HG02610 (cell line): Measurements from ENCODE around the gene XPR1.

Experiments used
- ATAC-seq: cut with Tn5 transposase; IDR thresholded peaks from one replicate; pipeline ENCODE4 v1.9.1; 2021; ENCODE audit warnings: mild to moderate bottlenecking, moderate library complexity; ENCODE audit not compliant: unreplicated experiment

XPR1 gene

DNA sequence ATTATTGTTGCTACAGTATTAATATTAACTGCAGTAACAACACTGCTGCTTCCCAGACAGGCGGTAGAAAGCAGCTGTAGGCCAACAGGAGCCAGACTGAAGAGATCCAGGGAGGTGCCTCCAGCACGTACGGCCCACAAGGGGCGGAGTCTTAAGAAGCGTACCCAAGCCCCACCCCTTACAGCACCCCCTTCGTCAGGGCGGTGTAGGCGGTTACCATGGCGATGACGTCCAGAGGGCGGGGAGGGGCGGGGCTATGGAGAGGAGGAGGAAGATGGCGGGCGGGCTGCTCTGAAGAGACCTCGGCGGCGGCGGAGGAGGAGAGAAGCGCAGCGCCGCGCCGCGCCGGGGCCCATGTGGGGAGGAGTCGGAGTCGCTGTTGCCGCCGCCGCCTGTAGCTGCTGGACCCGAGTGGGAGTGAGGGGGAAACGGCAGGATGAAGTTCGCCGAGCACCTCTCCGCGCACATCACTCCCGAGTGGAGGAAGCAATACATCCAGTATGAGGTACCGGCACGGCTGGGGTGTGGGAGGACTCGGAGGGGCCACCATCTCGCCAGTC lies at the start of gene XPR1:
Gene XPR1 (plus strand): TSS at position 257 of the 560 bp plus-strand sequence. CDS start 180 bp downstream, at position 437.
- peak; percentile 96 for ATAC-seq

DNA sequence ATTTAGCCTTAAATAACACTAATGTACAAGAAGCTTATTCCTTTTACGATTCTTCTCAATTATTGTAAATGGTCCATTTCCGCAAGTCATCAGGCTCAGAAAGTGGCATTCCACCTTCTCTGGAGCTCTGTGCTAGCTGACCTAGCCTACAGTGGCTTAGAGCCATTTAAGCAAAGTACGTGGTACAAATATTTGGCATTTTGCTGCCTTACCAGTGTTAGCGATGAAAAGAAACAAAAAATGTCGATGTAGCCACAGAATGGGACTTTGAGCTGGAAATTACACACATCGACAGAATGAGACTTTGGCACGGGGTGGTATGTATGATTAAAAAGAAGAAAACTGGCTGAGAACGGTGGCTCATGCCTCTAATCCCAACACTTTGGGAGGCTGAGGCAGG lies 47.0 kb upstream of the XPR1 start:
- ATAC-seq: no peak

DNA sequence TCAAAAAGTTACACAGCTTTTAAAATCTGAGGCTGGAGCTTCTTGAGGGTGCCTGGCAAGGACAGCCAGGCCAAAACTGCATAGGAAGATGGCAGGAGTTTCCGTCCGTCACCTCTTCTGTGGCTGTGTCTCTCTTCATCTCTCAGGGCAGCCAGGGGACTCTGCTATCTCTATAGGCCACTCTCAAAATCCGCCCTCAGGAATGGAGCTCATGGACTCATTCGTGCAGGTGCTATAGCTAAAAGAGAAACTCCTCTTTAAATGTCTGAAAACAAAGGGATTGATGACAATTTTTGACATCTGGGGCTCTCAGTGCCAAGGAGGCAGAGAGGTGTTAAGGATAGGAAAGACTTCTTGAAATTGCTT lies 45.8 kb upstream of the XPR1 start:
- no peak for ATAC-seq

DNA sequence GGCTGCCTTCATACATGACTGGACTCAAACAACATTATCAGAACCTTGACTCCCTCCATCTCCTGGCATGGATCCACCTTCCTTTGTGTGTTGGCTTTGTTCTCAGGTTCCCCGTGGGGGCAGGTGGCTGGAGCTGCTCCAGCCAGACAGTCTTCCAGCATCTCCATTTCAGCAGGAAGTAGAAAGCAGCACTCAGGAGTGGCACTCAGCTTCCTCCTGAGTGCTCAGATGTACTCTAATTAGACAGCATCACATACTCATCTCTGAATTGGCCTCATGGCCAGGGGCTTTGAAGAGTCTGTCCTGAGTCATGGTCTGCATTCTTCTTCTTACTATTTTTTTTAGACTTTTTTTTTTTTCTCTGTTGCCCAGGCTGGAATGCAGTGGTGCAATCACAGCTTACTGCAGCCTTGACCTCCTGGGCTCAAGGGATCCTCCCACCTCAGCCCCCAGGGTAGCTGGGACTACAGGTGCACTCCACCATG lies 45.1 kb upstream of the XPR1 start:
- no peak for ATAC-seq

DNA sequence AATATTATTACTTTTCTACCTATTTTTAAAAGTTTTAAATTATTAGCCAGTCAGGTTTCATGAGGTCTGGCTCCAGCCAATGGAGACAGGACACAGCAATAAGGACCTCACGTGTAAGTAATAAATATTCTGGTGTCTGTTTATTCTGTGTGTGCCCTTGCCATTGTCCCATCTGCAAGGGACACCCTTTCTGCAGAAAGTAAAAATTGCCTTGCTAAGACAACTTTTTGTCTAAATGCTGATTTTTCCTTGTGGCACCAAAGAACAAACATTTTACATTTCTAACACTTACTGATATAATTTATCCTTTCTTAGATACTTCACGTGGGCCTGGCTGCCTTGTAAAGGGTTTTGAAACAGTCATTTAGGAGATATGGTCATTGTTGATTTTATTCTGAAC lies 43.7 kb upstream of the XPR1 start:
- ATAC-seq: no peak

DNA sequence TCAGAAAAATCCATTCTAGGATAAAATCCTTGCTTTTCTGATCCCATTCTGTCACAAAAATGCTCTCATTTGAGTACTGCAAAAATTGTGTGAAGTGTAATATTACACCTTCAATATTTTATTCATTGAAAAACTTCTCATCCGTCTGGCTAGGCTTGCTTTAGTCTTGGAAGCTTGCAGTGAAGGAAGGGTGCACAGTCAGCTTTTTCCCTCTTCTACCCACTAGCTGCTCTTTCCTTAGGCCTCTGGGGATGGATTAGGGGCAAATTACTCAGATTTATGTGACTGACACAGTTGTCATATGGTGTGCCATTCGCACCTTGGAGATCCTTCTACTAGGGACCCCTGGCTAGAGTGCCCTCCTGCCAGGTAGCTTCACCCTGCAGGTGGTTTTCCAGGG lies 40.9 kb upstream of the XPR1 start:
- ATAC-seq: no peak

DNA sequence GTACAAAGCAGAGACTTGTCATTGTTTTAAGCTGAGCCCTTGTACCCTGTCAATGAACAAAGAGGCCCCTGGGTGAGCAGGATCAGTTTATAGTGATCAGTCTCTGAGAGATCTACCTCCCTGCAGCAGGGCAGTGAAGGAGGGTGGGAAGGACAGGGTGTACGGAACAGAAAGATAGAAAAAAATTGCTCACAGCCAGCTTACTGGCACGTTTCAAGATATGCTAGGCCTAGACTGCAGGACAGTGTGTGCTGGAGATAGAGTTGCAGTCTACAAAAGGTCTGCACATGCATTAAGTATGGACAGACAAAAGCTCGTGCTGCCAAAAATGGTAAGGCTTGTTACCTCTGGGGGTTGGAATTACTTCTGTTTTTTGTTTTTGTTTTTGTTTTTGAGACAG lies 38.4 kb upstream of the XPR1 start:
- no peak for ATAC-seq

DNA sequence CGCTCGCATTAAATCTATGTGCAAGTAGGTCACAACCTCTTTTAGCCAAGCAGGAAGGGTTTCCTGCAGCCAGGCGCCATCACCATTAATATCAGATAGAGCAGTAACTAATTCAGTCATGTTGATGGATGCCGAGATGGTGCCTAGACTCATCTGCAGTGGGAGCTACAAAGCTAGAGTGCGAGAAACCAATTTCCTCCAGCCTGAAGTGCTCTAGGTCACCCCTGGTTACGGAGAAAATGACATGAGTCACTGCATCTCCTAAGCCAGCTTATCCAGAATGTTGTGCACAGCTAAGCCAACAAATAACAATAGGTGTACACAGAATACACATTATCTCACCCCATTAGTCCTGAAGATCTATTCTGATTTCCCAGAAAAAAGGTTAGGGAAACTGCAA lies 37.1 kb upstream of the XPR1 start:
- no peak for ATAC-seq

DNA sequence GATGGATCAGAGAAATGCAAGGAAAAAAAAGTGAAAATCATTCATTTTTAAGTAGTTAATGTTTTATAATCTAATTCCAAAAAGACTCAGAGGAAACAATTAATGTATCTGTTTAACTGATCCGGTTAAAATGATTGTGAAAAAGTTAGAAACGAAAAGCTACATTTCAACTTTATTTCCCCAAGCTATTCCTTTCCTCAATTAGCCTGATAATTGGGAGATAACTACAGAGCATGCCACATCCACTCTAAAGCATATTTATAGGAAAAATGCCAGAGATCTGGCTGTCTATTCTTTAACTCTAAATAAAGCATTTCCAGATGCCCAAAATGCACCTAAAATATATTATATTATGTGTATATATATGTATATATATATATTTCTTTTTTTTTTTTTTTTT lies 35.9 kb upstream of the XPR1 start:
- no peak for ATAC-seq

DNA sequence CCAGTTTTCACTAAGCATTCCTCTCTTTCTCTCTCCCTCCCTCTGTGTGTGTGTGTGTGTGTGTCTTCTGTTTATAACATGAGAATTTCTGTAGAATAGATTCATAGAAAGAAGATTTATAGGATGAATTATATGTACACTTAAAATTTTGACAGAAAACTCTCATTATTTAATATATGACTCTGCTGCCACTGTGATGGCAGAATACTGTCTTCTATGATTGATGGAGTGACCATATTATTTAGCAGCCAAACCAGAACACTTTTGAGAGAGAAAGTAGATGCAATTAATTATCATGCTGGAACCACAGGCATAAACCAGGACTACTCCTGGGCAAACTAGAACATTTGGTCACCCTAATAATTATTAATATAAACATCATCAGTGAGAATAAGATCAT lies 34.3 kb upstream of the XPR1 start:
- no peak for ATAC-seq

DNA sequence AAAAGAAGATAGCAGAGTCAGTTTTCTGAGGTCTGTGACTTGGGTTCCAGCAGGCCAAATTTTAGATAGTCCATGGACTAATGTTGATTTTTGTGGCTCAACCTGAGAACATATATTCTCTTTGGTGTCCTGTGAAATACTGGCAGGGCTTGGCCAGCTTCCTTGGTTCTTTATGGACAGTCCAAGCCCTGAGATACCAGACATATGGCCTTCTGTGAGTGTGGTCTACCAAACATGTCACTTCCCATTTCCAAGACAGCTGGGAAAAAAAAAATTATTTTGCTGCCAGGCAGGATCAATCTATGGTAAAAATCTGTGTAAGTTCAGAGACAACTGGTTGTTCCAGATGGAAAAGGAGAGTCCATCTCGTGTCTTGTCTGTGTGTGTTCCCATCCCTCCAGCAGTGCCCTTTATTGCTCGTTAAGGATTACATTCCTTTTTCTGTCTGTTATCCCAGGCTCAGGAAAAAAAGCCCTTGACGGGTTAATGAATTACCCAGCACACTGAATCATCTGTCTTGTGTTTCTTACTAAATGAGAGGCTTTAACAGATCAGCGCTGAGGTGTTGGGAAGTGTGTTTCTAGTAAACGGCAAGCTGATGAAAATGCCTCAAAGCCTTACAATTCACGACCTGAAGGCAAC lies 33.4 kb upstream of the XPR1 start:
- ATAC-seq: no peak

DNA sequence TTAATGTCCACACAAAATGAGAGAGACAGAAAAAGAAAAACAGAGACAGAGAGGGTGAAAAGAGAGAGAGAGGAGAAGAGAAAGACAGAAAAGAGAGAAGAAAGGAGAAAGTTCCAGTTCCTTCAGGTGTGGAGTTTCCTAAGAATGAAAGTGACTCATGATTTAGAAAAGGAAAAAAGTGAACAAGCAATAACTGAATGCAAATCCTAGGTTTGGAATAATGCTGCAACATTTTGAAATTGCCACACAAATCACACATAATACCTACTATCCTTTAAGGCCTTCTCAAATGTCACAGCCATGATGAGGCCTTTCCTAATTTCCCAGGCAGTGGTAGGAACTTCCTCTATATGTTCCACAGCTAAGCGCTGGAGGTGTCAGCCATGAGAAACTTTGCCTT lies 31.5 kb upstream of the XPR1 start:
- ATAC-seq: no peak

DNA sequence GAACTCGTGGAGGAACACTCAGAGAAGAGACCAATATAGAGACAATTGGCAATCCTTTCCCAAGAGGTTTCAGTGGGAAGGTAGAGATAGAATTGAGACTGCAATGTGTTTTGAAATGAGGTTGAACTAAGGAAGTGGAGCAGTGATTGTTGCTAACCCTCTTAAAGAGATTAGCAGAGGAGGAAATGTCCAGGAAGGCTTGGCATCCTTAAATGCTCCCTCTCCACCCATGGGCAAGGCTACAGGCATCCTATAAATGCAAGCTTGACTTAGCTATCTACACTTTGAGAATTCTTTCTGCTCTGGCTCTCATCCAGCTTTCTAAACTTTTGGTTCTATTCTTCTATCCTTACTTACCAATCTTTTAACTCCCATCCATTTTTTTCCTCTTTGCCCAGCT lies 30.3 kb upstream of the XPR1 start:
- ATAC-seq: no peak

DNA sequence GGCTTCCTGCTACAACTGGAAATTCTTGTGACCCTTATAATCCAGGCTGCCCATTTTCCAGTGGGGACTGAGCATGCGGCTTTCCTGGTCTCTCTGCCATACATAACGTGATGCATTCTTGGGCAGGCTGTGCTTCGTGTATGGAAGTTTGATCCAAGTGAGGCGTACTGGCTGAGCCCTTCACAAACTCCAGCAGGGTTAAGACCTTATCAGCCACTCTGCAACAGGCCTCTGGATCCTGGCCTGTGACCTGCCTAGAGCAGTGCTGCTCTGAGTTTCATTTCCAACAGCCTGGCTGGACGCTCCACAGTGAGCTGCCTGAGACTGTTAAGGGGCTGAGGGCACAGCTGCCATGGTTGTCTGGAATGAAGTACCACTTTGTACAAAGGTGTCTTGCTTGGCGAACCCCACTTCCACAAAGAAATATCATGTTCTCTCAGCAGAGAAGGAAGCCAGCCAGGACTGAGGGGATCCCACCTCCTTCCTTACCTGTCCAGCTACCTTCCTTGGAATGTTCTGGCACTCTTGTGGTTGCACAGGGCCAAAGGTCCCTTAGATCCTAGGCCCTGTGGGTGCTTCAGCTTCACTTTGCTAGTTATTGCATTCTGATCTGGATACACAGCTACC lies 28.5 kb upstream of the XPR1 start:
- no peak for ATAC-seq

DNA sequence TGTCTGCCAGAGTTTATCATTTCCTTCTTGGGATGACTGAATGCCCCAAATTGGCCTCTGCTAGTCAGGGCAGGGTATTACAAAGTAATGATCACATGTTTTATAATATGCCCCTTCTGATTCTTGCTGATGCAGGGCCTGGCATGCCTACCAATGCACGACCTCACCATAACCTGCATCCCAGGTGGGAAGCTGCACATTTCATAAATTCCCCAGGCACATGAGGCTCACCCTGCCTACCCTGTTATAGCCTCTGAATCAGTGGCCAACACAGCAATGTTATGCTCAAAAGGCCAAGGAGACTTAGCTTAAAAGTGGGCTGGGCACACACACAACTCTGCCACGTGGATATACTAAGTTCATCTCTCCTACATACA lies 28.0 kb upstream of the XPR1 start:
- ATAC-seq: no peak

DNA sequence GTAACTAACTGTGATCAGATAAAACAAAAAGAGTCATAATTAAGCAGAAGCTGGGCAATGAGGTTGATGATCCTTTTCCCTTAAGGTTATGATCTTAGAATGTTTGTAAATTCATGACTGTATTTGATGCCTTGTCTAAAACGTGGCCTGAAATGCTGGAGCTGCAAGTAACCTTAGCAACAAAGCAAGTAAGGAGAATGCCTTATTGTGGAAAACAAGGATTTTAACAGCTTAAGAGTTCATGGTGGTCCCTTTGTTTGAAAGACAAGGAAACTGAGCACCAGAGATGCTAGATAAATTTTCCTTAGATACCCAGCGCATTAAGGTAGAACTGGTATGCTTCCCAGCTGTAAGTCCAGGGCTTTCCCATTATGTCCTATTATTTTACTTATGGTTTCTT lies 25.7 kb upstream of the XPR1 start:
- no peak for ATAC-seq

DNA sequence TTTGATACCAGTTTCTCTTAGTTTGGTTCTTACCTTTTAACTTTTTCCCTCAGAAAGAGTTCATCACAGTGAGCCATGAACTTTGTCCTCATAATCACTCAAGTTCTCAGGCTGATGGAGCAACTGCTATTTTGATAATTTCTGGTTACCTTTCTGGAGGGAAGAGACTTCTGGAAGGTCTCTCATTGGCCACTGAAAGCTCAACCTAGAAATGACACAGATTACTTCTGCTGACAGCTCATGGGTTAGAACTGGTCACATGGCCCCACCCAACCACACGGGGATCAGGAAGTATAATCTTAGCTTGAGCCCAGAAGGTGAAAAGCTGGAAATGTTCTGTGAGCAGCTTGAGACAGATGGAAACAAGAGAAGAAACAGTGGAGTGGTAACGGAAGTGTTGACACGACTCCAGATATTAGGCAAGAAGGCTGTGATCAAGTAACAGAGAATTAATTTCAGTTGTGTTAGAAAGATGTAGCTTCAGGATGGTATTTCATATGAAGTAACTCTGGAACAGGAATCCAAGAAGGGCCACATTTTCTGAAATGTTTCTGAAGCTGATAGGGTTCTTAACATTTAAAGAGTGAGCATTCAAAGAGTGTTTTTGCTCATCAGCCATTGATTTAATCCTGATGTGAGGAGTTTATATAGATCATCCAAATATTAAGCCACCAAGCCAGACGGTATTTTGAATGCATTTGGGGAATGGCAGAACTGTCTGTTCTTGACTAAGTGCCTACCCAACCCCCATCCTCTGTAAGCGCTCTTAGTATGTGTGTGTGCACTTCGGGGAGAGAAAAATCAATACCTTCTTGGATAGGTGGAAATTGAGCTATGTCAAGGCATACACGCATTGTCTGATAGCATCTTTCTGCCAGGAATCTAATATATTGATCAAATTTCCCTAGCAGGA lies 21.9 kb upstream of the XPR1 start:
- ATAC-seq: no peak

DNA sequence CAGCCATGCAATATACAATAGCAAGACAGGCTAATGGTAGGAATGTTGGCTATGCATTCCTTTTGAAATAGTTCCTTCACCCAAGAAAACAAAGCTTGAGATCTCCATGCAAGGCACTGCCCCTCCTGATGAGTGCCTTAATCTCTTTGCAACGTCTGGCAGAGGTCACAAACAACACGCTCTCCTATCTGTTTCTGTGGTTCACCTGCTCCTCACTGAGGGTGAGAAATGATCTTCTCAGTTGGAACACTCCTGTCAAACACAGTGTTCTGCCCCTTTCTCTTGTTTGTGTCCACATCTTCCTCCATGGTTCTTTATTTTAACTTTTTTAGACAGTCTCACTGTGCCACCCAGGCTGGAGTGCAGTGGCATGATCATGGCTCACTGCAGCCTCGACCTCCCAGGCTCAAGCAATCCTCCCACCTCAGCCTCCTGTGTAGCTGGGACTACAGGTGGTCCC lies 21.2 kb upstream of the XPR1 start:
- ATAC-seq: no peak

DNA sequence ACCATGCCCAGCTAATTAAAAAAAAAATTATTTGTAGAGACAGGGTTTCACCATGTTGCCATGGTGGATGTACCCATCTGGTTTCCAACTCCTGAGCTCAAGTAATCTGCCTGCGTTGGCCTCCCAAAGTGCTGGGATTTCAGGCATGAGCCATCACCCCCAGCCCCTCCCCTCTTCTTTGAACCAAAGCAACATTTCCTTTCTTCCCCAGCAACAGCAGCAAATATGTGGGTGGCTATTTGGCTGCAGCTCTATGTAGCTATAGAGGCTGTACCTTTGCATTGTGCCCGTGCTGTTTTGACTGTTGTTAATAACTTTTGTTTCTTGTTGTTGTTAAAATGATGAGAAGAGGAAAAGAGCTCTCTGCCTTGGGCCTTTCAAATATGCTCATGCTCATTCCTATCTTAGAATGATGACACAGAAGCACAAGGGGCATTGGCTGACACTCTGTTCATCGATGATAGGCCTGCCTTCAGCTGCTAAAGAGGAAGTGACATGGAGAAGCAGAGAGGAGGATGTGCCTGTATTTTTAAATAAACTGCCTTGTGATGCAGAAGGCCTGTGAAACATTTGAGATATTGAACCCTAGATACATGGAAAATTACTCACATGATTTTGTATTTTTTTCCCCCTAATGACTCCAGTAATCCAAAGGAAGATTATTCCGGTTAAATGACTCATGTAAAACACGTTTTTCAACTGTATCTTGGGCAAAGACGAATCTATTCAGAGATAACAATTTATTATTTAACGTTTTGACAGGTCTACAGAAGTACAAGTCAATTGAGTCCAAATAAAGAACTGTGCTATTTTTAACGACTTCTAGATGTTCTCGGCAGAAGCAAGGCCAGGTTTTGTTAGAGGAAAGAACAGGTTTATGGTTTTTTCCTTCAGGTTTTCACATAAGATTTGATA lies 20.5 kb upstream of the XPR1 start:
- no peak for ATAC-seq

DNA sequence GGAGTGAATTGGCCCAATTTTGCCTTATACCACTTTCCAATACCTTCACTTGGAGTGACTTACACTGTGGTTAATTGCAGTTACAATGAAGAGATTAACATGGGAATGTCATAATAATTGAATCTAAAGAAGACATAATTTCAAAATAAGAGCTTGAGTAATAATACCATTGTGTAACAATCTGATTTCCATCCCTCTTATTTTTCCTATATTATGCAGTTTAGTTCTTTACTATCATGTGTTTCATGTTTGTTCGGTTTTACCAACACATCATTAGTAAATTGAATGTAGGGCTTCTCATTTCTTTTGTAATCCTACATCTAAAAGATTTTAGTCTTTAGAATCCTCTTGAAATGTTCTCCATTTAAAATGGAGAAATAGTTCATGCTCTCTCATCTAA lies 19.2 kb upstream of the XPR1 start:
- ATAC-seq: no peak

DNA sequence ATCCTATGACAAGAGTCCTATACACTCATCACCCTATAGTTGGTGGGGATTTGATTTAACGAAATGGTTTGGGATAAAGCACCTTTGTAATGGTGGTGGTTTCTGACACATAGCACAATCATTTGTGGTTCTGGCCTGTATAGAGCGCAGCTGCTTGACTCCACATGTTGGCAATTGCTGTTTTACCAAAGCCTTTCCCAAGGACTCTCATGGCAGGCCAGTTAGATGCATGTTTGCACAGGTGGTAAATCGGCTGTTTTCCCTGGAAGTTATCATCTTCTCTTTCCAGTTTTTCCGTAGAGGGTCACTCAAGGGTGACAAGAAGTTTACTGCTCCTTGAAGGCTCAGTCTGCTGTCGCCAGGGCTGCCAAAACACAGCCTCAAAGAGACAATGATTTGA lies 17.1 kb upstream of the XPR1 start:
- no peak for ATAC-seq
